H54 (cell line): ENCODE results near the gene COPG2.

ENCODE experiments used
- DNase-seq: peaks from one replicate; pipeline ENCODE4 v3.0.0; 2011; ENCODE audit warnings: low spot score, mixed read lengths; ENCODE audit not compliant: insufficient read length
- FAIRE-seq: peaks from 3 replicates; lab custom pipeline; 2011; peaks lifted over from hg19 to GRCh38; lab: Jason Lieb, UNC
- POLR2A ChIP-seq: IDR thresholded peaks from 2 replicates; pipeline ENCODE4 v1.6.1; 2011; ENCODE audit warnings: low read depth, mild to moderate bottlenecking, low read length

The COPG2 gene

DNA sequence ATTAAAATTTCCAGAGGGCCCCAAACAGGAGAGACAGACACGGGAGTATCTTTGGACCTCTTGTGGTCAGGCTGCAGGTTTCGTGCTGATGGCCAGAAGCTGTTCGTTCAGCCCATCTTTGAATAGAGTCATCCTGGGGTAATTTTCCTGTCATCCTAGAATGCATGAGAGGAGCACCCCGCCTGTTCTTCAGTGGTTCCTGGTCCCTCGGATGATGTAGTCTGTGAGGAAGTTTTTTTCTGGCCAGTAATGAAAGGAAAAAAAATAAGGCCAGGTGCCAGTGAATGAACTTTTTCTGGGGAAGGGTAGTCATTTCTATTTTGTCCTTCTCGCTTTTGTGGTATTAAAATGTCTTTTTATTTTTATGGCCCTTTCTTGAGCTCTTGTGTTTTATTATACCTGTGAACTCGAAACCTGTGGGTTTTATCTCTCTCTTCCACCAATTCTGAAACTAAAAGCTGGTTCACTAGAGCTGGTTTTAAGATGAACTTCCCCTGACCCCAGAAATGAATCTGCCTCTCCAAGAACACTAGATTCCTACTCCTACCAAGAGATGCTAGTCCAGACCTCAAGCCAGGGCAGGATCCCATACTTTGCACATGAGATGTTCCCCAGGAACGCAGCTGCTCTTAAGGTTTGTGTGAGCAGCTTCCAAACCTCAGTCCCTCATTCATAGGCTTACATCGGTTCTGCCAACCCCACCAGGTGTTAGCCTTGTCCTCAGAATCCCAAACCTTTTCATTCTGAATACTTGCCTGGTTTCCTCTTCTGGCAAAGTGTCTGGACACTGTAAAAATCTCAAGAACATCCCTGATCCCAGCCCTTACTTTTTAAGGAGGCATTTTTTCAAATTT, 192.0 kb downstream of the COPG2 start:
- FAIRE-seq (no peak), DNase-seq (no peak)
- no peak for TF ChIP-seq POLR2A

DNA sequence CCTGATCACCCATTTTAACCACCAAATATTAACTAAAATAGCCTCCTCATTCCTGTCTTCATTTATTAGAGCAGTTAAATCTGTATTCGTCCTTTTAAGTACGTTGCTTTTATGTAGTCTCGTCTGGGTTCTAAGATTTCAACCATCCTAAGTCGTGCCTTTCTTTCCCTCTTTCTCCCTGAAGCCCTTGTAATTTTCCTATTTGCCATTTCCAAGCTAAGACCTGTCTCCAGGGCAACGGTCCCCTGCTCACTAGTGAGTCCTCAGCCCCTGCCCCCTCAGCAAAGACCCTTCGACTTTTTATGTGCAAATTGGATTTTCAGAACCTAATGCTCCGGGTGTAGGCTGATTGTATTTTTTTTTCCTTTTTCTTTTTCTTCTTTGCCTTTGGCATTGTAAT, 192.8 kb downstream of the COPG2 start:
- DNase-seq (no peak), FAIRE-seq (no peak)
- no peak for TF ChIP-seq POLR2A

DNA sequence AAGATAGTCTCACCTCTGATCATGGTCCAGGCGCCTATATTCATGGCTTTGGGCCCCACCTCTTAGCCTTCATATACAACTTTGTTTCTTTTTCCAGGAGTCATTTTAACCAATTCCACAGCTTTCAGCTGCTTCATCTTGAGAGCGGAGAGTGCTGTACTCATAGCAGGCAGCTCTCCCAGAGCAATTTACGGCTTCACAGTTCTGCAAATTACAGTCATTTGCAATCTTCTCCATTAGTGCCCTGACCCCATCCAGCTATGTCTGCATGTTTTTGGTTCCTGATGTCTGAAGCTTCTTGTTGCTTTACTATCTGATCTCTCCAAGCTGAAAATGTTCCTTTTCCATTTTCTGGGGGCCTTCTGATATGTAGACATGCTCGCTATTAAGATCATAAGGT, 194.7 kb downstream of the COPG2 start:
- TF ChIP-seq POLR2A, result no peak
- FAIRE-seq, result no peak
- DNase-seq, result no peak

DNA sequence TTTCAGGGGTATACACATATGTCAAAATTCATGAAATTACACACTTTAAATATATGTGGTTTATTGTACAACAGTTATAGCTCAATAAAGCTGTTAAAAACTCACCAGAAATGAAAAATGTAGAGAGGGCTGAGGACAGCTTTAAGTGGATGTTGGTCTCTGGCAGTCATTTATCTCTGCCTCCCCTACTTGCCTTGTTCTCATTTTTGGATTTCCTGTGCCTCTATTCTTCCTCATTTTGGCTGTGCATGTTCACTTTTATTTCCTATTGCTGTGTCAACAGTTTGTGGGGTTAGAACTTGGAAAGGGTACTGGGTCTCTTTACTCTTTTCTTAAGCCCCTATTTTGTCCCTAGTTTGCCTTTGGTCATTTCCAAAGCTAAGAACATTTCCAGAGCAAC, 195.3 kb downstream of the COPG2 start:
- no peak for TF ChIP-seq POLR2A
- no peak for DNase-seq
- no peak for FAIRE-seq

DNA sequence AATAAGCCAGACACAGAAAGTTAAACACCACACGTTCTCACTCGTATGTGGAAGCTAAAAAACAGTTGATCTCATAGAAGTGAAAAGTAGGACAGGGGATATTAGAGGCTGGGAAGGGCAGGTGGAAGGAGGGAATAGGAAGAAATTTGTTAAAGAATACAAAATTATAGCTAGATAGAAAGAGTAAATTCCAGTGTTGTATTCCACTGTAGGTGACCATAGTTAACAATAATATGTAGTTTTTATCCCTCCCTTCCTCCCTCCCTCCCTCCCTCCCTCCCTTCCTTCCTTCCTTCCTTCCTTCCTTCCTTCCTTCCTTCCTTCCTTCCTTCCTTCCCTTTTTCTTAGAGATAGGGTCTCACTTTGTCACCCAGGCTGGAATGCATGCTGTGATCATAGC, 196.6 kb downstream of the COPG2 start:
- DNase-seq (no peak), FAIRE-seq (no peak)
- TF ChIP-seq POLR2A, result no peak

DNA sequence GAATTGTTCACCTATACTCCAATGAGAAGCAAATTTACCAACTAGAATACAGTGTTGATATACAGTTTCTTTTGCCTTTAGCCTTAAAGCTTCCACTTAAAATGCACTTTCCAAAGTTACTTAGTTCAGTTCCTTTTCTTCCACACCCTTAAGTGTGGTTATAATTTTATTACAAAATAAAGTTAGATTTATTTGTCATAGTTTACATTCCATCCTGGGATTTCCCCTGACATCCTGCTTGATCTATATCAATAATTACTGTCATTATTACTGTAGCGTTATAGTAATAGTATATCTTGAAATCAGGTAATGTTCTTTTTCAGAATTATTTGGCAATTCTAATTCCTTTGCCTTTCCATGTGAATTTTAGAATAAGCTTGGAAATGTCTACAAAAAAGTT, 199.9 kb downstream of the COPG2 start:
- no peak for TF ChIP-seq POLR2A
- no peak for DNase-seq
- FAIRE-seq, result no peak

DNA sequence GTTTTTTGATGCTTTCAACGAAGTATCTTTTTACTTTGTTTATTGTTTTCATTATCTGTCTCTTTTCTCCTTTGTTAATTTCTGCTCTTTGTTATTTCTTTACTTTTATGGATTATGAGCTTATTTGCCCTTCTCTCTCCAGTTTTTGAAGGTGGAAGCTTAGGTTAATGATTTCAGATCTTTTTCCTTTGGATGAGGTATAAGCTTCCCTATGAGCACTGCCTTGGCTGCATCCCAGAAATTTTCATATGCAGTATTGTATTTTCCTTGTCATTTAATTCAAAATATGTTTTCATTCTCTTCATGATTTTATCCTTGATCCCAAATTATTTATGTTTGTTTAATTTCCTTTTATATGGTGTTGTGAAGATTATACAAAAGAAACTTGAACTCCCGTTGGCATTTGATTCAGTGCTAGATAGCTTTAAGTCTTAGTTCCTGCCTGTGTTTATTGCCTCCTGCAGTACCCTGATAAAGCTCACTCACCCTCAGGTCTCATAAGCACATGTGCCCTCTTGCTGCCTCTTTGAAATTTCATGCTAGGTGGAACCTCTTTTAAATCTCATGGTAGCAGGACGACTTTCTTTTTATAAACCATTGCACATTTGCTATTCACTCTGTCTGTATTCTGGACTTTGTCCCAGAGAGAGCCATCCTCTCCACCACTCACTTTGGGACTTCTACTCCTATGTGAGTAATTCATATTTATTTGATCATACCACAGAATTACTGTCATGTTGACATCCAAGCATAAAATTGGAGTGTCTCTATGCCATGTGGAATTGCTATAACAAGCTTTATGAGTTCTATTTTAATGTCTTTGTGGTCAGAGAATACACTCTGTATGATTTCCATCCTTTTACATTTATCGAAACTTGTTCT, 204.8 kb downstream of the COPG2 start:
- DNase-seq (no peak), FAIRE-seq (no peak)
- TF ChIP-seq POLR2A, result no peak

DNA sequence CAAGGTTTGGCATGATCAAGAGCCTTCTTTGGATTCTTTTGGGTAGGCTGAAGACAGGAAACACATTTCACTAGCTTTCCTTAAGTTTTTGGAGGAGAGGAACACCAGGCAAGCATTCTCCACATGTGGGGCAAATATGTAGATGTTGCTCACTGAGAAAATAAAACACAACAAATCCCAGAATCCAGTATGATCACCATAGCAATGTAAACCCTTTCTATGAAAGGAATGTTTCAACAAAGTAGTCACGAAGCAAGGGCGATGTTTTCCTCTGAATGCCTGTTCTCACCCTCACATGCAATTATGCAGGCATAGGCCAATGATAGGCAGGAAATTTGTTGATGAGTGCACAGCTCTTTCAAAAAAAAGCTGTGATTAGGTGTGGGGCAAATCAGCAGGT, 207.3 kb downstream of the COPG2 start:
- no peak for TF ChIP-seq POLR2A
- FAIRE-seq, result no peak

DNA sequence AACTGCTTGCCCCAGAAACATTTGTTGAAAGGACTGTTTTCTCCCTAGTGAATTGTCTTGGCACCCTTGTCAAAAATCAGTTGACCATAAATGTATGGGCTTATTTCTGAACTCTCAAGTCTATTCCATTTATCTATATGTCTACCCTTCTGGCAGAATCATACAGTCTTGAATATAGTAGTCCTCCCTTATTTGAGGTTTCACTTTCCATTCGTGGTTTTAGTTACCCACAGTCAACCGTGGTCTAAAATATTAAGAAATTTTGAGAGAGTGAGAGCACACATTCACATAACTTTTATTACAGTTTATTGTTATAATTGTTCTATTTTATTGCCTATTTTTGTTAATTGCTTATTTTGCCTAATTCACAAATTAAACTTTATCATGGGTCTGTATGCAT, 210.3 kb downstream of the COPG2 start:
- DNase-seq, result no peak
- TF ChIP-seq POLR2A, result no peak
- no peak for FAIRE-seq

More for the DNA sequence above, 207.3 kb downstream of the COPG2 start:
- DNase-seq, result no peak
